Non-pigmented ciliary epithelial cell (primary cell): ENCODE measurements around the gene PCDHB9.
"Not testable (repeated sequence)": the region's sequence is repeated elsewhere in the genome, so short reads cannot be mapped to it uniquely, and the experiment has no call there.

ENCODE experiments used
- DNase-seq: peaks from one replicate; pipeline ENCODE4 v3.0.0-alpha.2; 2010; ENCODE audit warnings: low read depth

Gene PCDHB9

GRCh38 chr5:141186897-141187512 is at the start of gene PCDHB9:
PCDHB9 (plus strand) TSS chr5:141187161; CDS start chr5:141187319, 158 bp downstream.
- no peak for DNase-seq

GRCh38 chr5:141137346-141137745 is 49.6 kb upstream of the PCDHB9 start:
- DNase-seq: not testable (repeated sequence)

- no peak for DNase-seq
These were observed 37.1 kb upstream of the PCDHB9 start, which contains the start of gene PCDHB6 for GRCh38 chr5:141149812-141150211. PCDHB6 (plus strand) TSS chr5:141150057; CDS start chr5:141150258, 201 bp downstream.

GRCh38 chr5:141150224-141150992 is 36.6 kb upstream of the PCDHB9 start:
- no peak for DNase-seq

DNA sequence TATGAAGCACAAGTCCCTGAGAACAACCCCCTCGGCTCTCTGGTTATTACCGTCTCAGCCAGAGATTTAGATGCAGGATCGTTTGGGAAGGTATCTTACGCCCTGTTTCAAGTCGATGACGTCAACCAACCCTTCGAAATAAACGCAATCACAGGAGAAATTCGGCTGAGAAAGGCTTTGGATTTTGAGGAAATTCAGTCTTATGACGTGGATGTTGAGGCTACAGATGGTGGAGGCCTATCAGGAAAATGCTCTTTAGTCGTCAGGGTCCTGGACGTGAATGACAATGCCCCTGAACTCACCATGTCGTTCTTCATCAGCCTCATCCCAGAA is 36.0 kb upstream of the PCDHB9 start:
- DNase-seq: no peak

- not testable (repeated sequence) for DNase-seq
These were observed 35.3 kb upstream of the PCDHB9 start for GRCh38 chr5:141151632-141152031.

DNA sequence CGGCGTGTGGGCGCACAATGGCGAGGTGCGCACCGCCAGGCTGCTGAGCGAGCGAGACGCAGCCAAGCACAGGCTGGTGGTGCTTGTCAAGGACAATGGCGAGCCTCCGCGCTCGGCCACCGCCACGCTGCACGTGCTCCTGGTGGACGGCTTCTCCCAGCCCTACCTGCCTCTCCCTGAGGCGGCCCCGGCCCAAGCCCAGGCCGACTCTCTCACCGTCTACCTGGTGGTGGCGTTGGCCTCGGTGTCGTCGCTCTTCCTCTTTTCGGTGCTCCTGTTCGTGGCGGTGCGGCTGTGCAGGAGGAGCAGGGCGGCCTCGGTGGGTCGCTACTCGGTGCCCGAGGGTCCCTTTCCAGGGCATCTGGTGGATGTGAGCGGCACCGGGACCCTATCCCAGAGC is 34.9 kb upstream of the PCDHB9 start:
- DNase-seq: not testable (repeated sequence)

- no peak for DNase-seq
These were observed 31.2 kb upstream of the PCDHB9 start for GRCh38 chr5:141155540-141156374.

DNA sequence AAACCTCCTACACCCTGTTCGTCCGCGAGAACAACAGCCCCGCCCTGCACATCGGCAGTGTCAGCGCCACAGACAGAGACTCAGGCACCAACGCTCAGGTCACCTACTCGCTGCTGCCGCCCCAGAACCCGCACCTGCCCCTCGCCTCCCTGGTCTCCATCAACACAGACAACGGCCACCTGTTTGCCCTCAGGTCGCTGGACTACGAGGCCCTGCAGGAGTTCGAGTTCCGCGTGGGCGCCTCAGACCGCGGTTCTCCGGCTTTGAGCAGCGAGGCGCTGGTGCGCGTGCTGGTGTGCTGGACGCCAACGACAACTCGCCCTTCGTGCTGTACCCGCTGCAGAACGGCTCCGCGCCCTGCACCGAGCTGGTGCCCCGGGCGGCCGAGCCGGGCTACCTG is 29.6 kb upstream of the PCDHB9 start:
- DNase-seq: not testable (repeated sequence)

DNA sequence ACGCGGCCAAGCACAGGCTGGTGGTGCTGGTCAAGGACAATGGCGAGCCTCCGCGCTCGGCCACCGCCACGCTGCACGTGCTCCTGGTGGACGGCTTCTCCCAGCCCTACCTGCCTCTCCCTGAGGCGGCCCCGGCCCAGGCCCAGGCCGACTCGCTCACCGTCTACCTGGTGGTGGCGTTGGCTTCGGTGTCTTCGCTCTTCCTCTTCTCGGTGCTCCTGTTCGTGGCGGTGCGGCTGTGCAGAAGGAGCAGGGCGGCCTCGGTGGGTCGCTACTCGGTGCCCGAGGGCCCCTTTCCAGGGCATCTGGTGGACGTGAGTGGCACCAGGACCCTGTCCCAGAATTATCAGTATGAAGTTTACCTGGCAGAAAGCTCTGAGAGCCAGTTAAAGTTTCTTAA is 29.1 kb upstream of the PCDHB9 start:
- DNase-seq: not testable (repeated sequence)

DNA sequence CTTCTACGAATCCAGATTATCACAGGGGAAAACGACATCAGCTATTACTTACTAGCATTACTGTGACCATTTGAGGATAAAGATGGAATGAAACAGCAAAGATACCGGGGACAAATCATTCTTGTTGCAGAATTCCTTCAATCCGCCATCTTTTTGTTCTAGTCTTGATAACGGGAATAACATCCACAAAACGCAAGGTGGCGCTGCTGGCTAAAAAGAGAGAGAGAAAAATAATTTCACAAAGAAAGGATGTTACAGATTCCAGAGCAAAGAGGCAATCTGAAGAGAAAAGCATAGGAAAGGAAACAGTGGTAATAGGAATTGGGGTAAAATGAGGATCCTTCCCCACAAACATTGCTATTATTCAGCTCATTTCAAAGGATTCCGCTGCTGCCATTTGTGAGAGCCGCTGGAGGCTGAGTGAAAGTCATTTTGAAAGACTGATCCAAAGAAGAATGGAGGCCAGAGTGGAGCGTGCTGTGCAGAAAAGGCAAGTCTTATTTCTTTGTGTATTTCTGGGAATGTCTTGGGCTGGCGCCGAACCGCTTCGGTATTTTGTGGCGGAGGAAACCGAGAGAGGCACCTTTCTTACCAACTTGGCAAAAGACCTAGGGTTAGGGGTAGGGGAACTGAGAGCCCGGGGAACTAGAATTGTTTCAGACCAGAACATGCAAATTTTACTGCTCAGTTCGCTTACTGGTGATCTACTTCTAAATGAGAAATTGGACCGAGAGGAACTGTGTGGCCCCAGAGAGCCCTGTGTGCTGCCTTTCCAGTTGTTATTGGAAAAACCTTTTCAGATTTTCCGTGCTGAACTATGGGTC is 14.4 kb upstream of the PCDHB9 start, which contains the start of gene PCDHB7:
TSS of gene PCDHB7 (plus strand) at position 264 of the 824 bp plus-strand sequence. CDS start at position 456, 192 bp downstream.
- DNase-seq: no peak

DNA sequence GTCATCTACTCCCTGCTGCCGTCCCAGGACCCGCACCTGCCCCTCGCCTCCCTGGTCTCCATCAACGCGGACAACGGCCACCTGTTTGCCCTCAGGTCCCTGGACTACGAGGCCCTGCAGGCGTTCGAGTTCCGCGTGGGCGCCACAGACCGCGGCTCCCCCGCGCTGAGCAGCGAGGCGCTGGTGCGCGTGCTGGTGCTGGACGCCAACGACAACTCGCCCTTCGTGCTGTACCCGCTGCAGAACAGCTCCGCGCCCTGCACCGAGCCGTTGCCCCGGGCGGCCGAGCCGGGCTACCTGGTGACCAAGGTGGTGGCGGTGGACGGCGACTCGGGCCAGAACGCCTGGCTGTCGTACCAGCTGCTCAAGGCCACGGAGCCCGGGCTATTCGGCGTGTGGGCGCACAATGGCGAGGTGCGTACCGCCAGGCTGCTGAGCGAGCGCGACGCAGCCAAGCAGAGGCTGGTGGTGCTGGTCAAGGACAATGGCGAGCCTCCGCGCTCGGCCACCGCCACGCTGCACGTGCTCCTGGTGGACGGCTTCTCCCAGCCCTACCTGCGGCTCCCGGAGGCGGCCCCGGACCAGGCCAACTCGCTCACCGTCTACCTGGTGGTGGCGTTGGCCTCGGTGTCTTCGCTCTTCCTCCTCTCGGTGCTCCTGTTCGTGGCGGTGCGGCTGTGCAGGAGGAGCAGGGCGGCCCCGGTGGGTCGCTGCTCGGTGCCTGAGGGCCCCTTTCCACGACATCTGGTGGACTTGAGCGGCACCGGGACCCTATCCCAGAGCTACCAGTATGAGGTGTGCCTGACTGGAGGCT is 12.5 kb upstream of the PCDHB9 start:
- not testable (repeated sequence) for DNase-seq

DNA sequence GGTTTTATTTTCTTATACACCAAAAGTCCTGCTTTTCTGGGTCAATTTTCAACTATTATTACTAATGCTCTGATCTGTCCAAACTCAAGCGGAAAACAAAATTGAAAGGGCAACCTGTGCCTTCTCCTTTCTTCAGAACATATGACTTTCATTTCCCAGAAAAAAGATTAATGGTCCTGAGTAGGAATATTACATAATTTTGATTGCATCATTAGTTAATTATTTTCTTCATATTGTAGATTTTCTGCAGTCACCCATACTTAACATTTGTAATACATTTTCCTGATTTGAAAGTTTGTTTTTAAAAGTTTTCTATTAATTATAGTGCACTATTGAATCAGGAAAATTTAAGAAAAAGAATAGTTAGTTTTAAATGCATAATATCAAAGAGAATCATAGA is 11.0 kb upstream of the PCDHB9 start:
- DNase-seq: no peak

DNA sequence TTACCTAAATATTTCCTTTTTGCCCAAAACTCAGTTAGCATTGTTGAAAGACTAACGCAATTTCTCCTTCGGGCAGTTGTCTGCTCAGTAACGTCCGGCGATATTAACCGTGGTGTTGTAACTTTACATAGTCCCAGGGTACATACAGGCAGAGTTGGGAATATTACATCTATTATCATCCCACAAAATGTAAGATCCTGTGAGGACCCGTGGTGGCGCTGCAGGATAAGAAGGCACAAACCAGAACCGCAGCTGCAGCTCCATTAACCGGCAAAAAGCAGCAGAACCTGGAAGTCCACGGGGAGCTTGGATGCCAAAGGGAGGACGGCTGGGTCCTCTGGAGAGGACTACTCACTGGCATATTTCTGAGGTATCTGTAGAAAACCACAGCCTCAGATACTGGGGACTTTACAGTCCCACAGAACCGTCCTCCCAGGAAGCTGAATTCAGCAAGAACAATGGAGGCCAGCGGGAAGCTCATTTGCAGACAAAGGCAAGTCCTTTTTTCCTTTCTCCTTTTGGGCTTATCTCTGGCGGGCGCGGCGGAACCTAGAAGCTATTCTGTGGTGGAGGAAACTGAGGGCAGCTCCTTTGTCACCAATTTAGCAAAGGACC is 9.3 kb upstream of the PCDHB9 start, which contains the start of gene PCDHB8:
TSS of gene PCDHB8 (plus strand) at position 214 of the 615 bp plus-strand sequence. CDS start at position 459, 245 bp downstream.
- DNase-seq: not testable (repeated sequence)

DNA sequence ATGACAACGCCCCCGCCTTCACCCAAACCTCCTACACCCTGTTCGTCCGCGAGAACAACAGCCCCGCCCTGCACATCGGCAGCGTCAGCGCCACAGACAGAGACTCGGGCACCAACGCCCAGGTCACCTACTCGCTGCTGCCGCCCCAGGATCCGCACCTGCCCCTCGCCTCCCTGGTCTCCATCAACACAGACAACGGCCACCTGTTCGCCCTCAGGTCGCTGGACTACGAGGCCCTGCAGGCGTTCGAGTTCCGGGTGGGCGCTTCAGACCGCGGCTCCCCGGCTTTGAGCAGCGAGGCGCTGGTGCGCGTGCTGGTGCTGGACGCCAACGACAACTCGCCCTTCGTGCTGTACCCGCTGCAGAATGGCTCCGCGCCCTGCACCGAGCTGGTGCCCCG is 7.6 kb upstream of the PCDHB9 start:
- DNase-seq: not testable (repeated sequence)

- DNase-seq: not testable (repeated sequence)
These were observed 7.1 kb upstream of the PCDHB9 start for GRCh38 chr5:141179876-141180275.

GRCh38 chr5:141180313-141180712 is 6.6 kb upstream of the PCDHB9 start:
- DNase-seq: no peak

DNA sequence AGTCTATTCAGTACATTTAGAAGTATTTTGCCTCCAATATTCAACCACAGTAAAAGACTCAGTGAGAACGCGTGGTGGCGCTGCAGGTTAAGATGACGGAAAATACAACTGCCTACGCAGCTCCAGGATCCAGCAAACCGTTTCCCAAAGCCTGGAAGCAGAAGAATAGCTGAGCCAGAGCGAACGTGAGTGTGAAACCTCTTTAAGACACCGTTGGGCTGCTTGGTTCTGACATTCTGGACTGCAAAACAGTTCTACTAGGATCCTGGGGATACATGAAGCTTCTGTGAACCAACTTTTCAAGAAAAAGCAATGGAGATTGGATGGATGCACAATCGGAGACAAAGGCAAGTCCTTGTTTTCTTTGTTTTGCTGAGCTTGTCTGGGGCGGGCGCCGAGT is 4.7 kb upstream of the PCDHB9 start, which contains the start of gene PCDHB16:
TSS of gene PCDHB16 (plus strand) at position 140 of the 400 bp plus-strand sequence. CDS start at position 313, 173 bp downstream.
- DNase-seq: no peak

- DNase-seq: not testable (repeated sequence)
These were observed 2.7 kb upstream of the PCDHB9 start for GRCh38 chr5:141184117-141184855.
